ENCODE data around the gene TMC8.
A peak's percentile ranks its signal among the peaks of the same experiment; 100 is the strongest.
"Not testable (repeated sequence)": the region's sequence is repeated elsewhere in the genome, so short reads cannot be mapped to it uniquely, and the experiment has no call there.

TMC8 gene

DNA sequence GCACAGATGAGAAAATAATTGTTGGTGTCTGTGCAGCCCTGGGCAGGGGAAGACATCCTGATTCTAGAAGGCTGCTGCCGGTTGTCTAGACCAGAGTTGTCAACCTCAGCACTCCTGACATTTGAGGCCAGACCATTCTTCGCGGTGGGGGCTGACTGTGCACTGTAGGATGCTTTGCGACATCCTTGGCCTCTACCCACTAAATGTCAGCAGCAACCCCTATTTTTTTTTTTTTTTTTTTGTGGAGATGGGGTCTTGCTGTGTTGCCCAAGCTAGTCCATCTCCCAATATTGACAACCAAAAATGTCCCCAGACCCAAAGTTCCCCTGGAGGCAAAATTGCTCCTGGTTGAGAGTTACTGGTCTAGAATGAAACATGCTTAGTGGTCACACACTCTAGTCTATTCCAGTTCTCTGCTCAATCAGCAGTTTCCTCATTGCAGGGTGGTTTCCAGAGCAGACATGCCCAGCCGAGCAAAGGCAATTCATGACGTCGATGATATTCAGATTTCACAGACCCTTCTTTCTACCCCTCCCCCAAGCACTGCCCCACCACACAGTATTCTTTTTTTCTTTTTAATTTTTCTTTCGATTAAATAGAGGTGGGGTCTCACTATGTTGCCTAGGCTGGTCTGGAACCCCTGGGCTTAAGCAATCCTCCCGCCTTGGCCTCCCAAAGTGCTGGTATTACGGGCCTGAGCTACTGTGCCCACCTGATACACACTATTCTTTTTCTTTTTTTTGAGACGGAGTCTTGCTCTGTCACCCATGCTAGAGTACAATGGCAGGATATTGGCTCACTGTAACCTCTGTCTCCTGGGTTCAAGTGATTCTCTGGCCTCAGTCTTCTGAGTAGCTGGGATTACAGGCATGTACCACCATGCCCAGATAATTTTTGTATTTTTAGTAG is 24.6 kb downstream of the TMC8 start:
- no peak for DNase-seq (ENCODE audit: low read depth)

DNA sequence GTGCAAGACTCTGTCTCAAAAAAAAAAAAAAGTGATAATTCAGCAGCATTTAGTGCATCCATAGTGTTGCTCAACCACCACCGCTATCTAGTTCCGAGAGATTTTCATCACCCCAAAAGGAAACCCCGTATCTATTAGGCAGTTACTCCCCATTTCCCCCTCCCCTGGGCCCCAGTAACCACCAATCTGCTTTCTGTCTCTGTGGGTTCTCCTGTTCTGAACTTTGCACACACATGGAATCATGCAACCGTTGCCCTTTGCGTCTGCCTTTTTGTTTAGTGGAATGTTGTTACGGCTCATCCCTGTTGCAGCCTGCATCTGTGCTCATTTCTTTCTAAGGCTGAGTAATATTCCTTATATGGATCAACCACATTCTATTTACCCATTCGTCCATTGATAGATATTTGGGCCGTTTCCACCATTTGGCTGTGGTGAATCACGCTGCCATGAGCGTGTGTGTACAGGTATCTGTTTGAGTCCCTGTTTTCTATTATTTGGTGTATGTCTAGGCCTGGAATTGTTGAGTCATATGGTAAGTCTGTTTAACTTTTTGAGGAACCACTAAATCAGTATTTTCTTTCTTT is 29.1 kb downstream of the TMC8 start:
- no peak for DNase-seq (ENCODE audit: low read depth)

DNA sequence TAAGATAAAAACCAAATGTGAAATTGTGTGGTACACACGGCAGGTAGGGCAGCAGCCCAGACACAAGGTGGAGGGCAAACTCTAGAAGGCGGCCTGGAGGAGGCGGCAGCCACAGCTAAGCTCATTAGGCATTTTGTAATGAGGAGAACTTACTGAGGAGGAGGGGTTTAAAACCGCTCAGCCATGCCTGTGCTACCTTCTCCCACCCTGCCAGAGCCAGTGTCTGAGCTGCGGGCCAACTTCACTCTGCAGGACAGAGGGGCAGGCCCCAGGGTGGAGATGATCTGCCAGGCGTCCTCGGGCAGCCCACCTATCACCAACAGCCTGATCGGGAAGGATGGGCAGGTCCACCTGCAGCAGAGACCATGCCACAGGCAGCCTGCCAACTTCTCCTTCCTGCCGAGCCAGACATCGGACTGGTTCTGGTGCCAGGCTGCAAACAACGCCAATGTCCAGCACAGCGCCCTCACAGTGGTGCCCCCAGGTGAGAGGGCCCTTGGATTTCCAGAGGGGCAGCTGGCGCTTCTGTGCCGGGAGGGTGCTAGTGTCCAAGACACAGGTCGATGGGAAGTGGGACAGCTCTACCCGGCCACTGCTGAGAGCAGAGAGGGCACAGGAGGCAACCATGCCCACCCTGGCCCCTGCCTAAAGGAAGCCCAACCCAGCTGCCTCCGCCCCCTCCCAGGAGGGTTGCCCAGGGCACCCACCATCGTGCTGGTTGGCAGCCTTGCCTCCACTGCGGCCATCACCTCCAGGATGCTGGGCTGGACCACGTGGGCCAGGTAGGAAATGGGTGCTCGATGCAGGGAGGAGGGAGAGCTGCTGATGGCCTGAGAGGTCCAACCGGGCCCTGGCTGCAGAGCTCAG is 33.5 kb downstream of the TMC8 start:
- DNase-seq (ENCODE audit: low read depth): no peak

DNA sequence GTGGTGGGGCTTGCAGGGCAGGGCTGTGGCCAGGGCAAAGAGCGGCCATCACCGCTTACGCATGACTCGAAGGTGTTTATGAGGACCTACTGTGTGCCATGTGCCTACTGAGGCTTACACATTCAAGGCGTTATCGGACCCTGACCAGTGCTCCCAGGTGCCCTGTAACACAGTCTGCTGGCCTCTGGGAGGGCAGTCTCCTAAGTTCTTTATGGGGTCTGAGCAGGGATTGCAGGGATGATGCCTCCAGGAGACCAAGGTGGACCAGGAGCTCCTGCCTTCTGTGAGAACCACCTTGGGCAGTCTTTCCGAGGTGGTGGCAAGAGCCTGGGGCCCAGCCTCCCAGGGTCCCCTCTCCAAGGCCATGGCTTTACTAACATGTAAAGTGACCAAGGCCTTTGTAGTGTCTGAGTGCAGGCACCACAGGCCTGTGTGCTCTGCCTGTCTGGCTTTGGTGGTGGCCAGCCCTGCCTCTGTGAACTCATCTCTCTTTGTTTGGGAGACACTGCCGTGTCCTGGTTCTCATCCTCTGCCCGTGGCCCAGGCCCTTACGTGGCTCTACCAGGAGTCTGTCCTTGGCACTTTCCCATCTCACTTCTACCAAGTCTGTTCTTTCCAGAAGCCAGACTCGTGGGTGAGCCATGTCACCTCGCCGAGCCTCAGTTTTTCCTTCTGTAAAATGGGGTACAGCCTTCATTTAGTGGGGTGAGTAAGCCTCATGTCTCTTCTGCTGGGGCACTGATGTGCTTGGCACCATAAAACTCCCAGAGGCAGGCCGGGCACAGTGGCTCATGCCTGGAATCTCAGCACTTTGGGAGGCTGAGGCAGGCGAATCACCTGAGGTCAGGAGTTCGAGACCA is 34.4 kb downstream of the TMC8 start:
- no peak for DNase-seq (ENCODE audit: low read depth)

DNA sequence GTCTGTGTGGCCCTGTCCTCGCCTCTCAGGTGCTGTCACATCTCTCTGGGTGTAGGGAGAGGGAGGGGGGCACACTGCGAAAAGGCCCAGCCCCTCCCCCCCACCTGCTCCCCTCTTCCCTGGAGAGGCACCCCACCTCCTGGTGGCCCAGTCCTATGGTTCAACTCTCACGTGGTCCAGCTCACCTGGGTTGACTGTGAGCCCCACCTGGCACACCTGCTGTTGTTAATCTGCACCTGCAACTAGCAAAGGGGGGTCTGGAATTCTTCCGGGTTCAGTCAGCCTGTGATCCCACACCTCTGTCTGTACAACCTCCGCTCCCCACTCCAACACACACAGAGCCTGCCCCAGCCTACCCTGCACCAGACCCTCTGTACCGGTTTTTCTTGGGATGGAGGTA is 35.8 kb downstream of the TMC8 start:
- DNase-seq (ENCODE audit: low read depth): no peak

DNA sequence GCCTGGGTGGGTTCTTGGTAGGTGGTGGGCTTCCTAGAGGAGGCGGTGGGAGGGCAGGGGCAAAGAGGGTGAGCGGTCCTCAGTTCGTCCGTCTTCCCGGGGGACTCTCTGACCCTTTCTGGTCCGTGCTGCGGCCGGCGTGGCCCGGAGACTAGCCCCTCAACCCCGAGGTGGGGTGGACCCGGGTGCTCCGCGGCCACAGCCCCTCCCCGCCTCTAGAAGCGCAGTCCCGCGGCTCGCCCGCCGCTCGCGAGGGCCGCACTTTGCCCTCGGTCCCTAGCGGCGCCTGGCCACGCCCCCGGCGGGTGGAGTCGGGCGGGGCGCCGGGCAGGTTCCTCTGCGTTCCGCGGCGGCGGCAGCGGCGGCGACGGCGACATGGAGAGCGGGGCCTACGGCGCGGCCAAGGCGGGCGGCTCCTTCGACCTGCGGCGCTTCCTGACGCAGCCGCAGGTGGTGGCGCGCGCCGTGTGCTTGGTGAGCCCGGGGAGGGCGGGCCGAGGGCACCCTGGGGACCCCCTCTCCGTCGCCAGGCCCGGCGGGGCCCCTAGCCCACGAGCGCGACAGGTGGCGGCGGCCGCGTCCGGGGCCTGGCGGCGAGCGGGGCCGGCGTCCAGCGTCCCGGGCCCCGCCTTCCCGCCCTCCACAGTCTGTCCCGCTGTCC is 37.8 kb downstream of the TMC8 start, which contains the start of gene SYNGR2:
Gene SYNGR2, plus strand, starts transcription at position 340 of the 661 bp plus-strand sequence. Its CDS starts 36 bp downstream, at position 376.
- DNase-seq (ENCODE audit: low read depth): peak; percentile 75

DNA sequence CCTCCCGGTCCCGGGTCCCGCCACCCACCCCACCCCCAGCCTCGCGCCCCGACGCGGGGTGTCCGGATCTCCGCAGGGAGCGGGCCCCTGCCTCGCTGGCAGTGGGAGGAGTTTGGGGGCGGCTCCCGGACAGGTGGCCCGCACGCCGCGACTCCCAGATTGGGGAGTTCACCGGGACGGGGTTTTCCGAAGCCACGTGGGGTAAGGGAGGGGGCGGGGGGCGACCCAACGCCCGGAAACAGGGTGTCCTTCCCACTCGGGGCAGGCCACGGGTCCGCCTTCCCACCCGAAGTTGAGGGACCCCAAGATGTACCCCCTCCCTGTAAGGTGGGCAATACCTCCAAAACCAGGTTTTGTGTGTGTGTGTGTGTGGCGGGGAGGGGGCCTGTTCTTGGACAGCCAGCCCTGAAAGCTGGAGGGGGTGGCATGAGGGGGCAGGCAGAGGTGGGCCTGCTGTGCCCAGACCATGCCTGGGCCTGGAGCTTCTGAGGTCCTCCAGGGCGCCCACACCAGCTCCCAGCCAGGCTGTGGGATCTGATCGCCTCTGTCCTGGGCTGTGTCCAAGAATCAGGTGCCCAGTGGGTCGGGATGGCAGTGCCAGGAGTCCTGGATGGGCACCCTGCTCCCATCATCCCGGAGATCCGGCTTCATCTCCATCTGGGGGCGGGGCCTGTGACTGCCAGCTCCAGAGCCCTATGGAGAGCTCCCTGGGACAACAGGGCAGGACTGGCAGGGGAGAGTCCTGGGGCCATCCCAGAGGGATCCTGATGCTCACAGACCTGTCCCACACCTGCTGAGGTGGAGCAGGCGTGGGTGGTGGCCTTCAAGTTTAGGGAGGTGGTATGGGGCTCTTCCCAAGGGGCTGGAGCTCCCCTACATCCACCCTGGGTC is 38.6 kb downstream of the TMC8 start:
- DNase-seq (ENCODE audit: low read depth): peak; percentile 45

DNA sequence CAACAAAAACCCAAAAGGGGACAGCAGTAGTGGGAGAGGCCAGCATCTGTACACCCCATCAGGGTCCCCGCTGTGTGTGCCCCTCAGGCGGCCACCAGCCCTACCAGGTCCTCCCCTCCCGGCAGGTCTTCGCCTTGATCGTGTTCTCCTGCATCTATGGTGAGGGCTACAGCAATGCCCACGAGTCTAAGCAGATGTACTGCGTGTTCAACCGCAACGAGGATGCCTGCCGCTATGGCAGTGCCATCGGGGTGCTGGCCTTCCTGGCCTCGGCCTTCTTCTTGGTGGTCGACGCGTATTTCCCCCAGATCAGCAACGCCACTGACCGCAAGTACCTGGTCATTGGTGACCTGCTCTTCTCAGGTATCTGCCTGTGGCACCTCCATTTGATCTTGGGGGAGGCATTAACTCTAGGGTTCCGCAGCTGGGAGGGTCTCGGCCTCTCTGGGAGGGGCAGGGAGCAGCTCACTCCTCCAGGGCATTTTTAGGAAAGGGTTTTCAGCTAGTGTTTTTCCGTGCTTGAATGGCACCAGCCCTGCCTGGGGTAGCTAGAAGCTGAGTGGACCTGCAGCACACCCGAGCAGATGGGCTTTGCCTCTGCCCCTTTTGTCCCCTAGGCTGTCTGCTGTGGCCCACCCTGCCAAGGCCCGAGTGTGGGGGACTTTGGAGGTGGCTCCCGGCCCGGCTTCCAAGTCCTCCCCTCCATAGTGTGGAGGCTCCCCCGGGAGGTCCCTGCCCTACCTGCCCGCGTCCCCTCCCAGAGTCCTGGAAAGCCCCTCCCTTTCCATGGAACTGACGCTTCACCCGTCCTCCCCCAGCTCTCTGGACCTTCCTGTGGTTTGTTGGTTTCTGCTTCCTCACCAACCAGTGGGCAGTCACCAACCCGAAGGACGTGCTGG is 40.4 kb downstream of the TMC8 start:
- no peak for DNase-seq (ENCODE audit: low read depth)

DNA sequence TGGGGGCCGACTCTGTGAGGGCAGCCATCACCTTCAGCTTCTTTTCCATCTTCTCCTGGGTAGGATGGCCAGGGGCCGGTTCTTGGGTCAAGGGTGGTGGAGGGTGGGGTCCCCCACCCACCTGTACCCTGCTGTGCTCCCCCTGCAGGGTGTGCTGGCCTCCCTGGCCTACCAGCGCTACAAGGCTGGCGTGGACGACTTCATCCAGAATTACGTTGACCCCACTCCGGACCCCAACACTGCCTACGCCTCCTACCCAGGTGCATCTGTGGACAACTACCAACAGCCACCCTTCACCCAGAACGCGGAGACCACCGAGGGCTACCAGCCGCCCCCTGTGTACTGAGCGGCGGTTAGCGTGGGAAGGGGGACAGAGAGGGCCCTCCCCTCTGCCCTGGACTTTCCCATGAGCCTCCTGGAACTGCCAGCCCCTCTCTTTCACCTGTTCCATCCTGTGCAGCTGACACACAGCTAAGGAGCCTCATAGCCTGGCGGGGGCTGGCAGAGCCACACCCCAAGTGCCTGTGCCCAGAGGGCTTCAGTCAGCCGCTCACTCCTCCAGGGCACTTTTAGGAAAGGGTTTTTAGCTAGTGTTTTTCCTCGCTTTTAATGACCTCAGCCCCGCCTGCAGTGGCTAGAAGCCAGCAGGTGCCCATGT is 41.1 kb downstream of the TMC8 start:
- DNase-seq (ENCODE audit: low read depth): not testable (repeated sequence)

DNA sequence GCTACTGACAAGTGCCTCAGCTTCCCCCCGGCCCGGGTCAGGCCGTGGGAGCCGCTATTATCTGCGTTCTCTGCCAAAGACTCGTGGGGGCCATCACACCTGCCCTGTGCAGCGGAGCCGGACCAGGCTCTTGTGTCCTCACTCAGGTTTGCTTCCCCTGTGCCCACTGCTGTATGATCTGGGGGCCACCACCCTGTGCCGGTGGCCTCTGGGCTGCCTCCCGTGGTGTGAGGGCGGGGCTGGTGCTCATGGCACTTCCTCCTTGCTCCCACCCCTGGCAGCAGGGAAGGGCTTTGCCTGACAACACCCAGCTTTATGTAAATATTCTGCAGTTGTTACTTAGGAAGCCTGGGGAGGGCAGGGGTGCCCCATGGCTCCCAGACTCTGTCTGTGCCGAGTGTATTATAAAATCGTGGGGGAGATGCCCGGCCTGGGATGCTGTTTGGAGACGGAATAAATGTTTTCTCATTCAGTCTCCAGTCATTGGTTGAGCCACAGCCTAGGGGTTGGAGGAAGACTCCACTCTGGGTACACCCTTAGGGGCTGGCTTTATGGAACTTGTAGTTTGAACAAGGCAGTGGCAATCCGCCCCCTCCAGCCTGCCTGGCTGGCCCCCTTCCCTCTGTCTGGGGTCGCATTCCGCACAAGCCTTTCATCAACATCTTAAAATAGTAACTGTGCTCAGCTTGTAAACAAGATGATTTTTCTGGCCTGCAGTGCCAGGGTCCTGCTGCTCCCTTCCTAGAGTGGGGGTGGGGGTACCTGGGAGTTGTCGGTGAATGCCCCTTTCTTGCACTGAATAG is 41.9 kb downstream of the TMC8 start:
- DNase-seq (ENCODE audit: low read depth): no peak

DNA sequence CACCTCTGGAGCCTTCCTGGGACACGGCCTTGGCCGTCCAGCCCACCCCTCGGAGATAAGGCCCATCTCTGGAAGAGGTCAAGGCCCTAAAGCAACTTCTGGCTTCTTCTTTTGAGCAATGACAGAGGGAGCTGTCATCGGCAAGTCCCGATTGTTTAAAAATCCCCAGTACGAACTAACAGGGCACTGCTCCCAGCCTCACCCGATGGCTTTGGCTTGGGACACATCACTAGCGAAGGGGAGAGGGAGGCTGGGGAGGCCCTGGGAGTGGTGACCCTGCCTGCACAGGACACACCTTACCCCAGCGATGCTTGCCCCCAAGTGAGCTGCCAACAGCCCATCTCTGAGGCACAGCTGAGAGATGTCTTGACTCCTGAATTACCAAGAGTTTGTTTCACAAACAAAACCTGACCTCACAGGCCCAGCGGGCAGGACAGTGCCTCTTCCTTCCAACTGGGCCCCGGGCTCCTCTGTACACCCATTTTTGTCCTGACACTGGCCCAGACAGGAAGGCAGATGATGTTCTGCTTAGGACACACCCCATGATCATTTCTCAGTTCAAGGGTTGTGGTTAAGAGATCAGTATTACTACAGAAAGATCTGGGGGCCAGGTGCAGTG is 42.6 kb downstream of the TMC8 start:
- no peak for DNase-seq (ENCODE audit: low read depth)

DNA sequence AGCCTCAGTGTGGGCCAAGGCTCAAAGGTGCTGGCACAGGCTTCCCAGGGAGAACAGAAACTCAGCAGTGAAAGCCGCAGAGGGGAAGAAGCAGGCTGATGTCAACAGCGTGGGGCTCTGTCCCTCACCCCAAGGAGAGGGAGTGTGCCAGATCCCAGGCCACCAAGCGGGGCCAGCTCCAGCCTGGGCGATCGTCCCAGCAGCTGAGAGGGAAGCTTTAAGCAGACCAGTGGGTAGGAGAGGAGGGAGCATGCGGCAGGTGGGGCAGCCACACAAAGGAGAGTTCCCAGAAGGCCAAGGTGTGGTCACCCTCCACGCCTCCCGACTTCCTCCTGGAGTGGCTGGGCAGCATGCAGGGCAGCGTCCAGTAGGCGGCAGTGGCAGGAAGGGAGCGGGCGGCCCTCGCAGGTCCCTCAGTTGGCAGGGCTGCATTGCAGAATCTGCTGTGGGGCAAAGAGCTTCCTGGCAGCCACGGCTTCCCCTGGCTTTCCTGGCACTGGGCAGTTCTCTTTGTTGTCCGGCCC is 43.8 kb downstream of the TMC8 start:
- no peak for DNase-seq (ENCODE audit: low read depth)

DNA sequence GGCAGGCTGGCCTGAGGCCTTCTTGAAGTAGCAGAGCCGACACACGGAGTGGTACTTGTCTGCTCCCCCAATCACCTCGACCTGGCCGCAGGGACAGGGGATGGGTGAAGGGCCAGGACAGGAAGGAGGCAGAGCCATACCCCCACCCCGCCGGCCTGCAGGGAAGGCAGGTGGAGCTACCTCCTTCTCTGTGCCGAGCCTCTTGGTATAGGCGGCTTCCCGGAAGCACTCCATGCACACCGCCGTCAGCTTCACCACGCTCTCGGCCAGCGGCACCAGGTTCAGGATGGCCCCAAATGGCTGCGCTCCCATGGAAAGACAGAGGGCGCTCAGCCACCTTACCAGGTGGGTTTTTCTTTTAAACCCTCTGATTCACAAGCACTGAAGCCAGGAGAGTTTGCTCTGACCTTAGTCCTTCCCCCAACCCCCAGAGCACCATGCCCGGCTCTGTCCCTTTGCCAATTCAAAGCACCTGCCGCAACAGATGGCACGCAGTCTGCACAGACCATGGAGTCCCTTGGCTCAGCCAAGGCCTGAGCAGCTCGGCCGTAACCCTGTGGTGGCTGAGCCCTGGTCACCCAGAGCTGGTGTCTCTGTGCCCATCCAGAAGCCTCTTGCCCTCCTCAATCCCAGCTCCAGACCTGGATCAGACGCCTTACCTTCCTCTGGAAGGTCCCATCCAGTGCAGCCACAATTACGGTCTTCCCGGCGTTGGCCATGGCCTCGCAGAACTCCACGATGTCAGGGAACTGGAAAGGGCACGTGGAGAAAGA is 44.5 kb downstream of the TMC8 start:
- no peak for DNase-seq (ENCODE audit: low read depth)

DNA sequence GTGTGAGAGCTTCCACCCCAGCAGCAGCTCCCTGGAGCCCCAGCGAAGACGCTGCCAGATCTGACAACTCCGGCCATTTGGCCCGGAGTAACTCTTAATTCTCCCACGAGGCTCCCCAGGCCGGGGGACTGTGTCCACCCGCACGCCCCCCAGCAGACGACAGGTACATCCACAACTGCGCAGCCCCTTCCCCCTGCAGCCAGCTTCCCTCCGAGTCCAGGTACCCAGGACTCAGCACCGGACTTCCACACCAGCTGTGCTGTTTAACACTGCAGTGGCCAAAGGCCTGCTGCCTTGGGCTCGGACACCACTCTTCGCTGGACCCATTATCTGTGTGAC is 45.0 kb downstream of the TMC8 start:
- no peak for DNase-seq (ENCODE audit: low read depth)

DNA sequence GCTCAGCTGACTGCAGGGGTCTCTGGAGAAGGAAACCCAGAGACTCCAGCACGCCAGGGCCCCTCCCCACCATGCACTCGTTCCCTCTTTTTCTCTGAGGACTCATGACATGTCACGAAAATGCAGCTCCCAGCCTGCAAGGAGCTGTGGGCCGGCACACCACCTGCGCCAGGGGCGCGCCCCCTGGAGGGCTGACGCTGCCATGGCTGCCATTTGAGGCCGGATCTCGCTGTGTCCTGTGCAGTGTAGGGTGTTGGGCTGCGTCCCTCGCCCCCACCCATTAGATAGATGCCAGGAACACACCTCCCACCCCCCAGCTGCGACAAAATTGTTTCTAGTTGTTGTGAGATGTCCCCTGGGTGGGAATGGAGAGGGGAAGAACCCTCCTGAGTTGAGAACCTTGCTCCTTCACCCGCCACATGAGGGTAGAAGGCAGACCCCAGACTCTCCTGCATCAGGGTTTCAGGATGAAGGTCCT is 46.0 kb downstream of the TMC8 start:
- peak; percentile 58 for DNase-seq (ENCODE audit: low read depth)

DNA sequence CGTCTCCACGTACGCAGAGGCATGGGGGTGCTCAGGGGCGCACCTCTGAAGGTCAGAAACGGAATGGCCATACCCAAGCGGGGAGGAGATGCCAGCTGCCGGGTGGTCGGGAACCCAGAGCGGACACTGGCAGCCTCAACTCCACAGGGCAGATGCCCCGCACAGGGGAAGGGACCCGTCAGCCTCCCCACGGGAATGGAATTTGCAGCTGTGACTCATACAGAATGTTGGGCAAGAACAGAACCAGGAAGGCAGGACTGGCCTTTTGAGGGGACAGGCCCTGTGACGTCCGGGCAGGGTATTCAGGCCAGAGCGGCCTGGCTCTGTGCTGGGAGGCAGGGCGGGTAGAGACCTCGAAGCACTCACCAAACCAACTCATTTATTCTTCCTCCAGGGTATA is 48.8 kb downstream of the TMC8 start:
- DNase-seq (ENCODE audit: low read depth): no peak
